Spleen (tissue), 11 donors: ENCODE results near the gene UNC119. TPM values are rescaled to one million over a fixed set of nuclear protein-coding genes. Genes with fewer than 3 reads are reported as not detected.

Experiments
- DNase-seq: peaks from one replicate; pipeline ENCODE4 v3.0.0-alpha.2; 2020
- H3K27ac ChIP-seq, 8 donors: fragments of 200-600 bp; sonication (generic) in 7 of 8; 1 replicate in 4 of 8; 2 replicates in 4 of 8; pipeline versions ENCODE4 v1.5.0 to v1.8.0; 2016 to 2021; ENCODE audit warnings: inconsistent platforms in 4 of 8, mild to moderate bottlenecking in 4 of 8, moderate library complexity in 1 of 8
- H3K27me3 ChIP-seq, 7 donors: fragments of 200-600 bp; sonication (generic) in 6 of 7; replicated peaks in 1 of 7; 1 replicate in 4 of 7; 2 replicates in 3 of 7; pipeline versions ENCODE4 v1.5.0 to v1.8.0; 2016 to 2021; ENCODE audit warnings: inconsistent platforms in 3 of 7, mild to moderate bottlenecking in 1 of 7
- H3K36me3 ChIP-seq, 6 donors: fragments of 200-600 bp; sonication (generic) in 5 of 6; 1 replicate in 4 of 6; 2 replicates in 2 of 6; pipeline versions ENCODE4 v1.5.0 to v1.8.0; 2016 to 2021; ENCODE audit warnings: inconsistent platforms in 2 of 6
- H3K4me1 ChIP-seq, 6 donors: fragments of 200-600 bp; sonication (generic) in 5 of 6; 1 replicate in 3 of 6; 2 replicates in 3 of 6; pipeline versions ENCODE4 v1.5.0 to v1.8.0; 2016 to 2021; ENCODE audit warnings: inconsistent platforms in 3 of 6
- H3K4me3 ChIP-seq, 8 donors: fragments of 200-600 bp; sonication (generic) in 7 of 8; 1 replicate in 4 of 8; 2 replicates in 4 of 8; pipeline versions ENCODE4 v1.5.0 to v1.8.0; 2016 to 2021; ENCODE audit warnings: inconsistent platforms in 4 of 8, mild to moderate bottlenecking in 4 of 8, moderate library complexity in 2 of 8
- H3K9me3 ChIP-seq, 8 donors: fragments of 200-600 bp; sonication (generic) in 7 of 8; 1 replicate in 4 of 8; 2 replicates in 4 of 8; pipeline versions ENCODE4 v1.5.0 to v1.8.0; 2016 to 2021; ENCODE audit warnings: inconsistent platforms in 4 of 8
- CTCF ChIP-seq, 11 experiments: fragments of 200-600 bp in 7 of 11; fragments of 450-650 bp in 4 of 11; sonication (generic) in 4 of 11; IDR thresholded peaks in 8 of 11; conservative IDR thresholded peaks in 3 of 11; 1 replicate in 7 of 11; 2 replicates in 4 of 11; pipeline versions ENCODE4 v1.4.0 to v1.8.0; 2016 to 2021; ENCODE audit warnings: antibody characterized with exemption in 11 of 11, inconsistent platforms in 4 of 11, mild to moderate bottlenecking in 1 of 11
- POLR2A ChIP-seq, 3 donors: fragments of 450-650 bp; IDR thresholded peaks; one replicate each; pipeline ENCODE4 v1.5.1; 2017; ENCODE audit warnings: antibody characterized with exemption in 3 of 3, mild to moderate bottlenecking in 1 of 3
- POLR2AphosphoS5 ChIP-seq, 3 donors: sonication (generic); formaldehyde crosslinking; IDR thresholded peaks; one replicate each; pipeline ENCODE4 v1.5.1; 2017; ENCODE audit warnings: antibody characterized with exemption in 3 of 3
- WGBS, 5 donors: extraction: QIAGEN DNeasy Blood & Tissue Kit in 3 of 5; methylation state at CpG; one replicate each; pipeline versions ENCODE4 v1.1.5 to v1.1.7; 2013 to 2018; 5-methylcytosine and 5-hydroxymethylcytosine counted together
- intact Hi-C: fragments of 100-400 bp; cut with DNase I; formaldehyde crosslinking; loops from one replicate; pipeline ENCODE4 v1.15.0; 2023; ENCODE audit warnings: low total_unique reads
- polyA plus RNA-seq, 3 donors: library from polyadenylated mRNA; stranded (reverse); fragments of 200-250 nt; gene quantifications; one replicate each; pipeline ENCODE4 v1.2.1, GENCODE V29; 2013
- total RNA-seq, 7 donors: library from RNA; depleted of rRNA in 3 of 7; stranded (reverse); fragments of >200 nt in 3 of 7; fragmentation: NEBNext Ultra II Directional in 4 of 7; extraction: Animal tissue kit (Norgen Biotek cat#: 25700) in 4 of 7; gene quantifications; one replicate each; pipeline versions ENCODE4 v1.1.0 to v1.2.1, GENCODE V29; 2016 to 2021
- donor health status: healthy with polysubstance abuse.
- donor health status: DM: no; HTN: no; CAD: no; lungs with moderate emphysema.
- donor health status: DM: no; HTN: no; CAD: no.
- donor health status: Bipolar disorder and iron deficiency.
- donor health status: healthy.
- donor health status: DM: no; HTN: no; CAD: no.
- donor health status: DM: yes; HTN: yes; CAD: no.

Gene UNC119
- total and polyA plus RNA-seq, 10 donors = 41.5 to 76.0 (median 62.4) TPM

GRCh38 chr17:28506763-28507487 is 45.5 kb downstream of the UNC119 start:
- TF ChIP-seq POLR2AphosphoS5 (IDR thresholded peaks at IDR 0.05) (no peak), CTCF (IDR thresholded peaks at IDR 0.05 in 8 of 11, conservative IDR thresholded peaks at IDR 0.05 in 3 of 11) (no peak), POLR2A (IDR thresholded peaks at IDR 0.05) (no peak)
- 63 to 88% (median 80%) methylated on average over 14 of the region's 14 CpGs for WGBS, 5 donors
- DNase-seq = no peak
- Histone ChIP-seq H3K27ac (no peak overlapping the region), H3K9me3 (no peaks in the 10 kb centered on the region), H3K4me1 (peaks cover 0 to 3% (median under 1%) of the 10 kb centered on the region in 6 donors), H3K36me3 (no peaks in the 10 kb centered on the region), H3K4me3 (no peak overlapping the region), H3K27me3 (peaks cover 0 to 57% (median 13%) of the 10 kb centered on the region in 7 donors)
- intact Hi-C loops = no loop called here

- peaks cover 0 to 49% (median 13%) of the 10 kb centered on the region in 7 donors for H3K27me3 ChIP-seq
- H3K36me3 ChIP-seq = no peaks in the 10 kb centered on the region
- no peaks in the 10 kb centered on the region for H3K9me3 ChIP-seq
- no peak for TF ChIP-seq POLR2AphosphoS5 (IDR thresholded peaks at IDR 0.05)
- no peak for TF ChIP-seq CTCF (IDR thresholded peaks at IDR 0.05 in 8 of 11, conservative IDR thresholded peaks at IDR 0.05 in 3 of 11)
- TF ChIP-seq POLR2A (IDR thresholded peaks at IDR 0.05) = no peak
- H3K4me3 ChIP-seq = no peak within 1 kb of the TSS
- no peak within 1 kb of the TSS for H3K27ac ChIP-seq
- H3K4me1 ChIP-seq = peaks cover 0 to 11% (median 7%) of the 10 kb centered on the region in 6 donors
- intact Hi-C loops = no loop called here
- no peak for DNase-seq
- 88 to 92% (median 89%) methylated on average over 14 to 28 of the region's 28 CpGs for WGBS, 5 donors
These were observed 46.3 kb downstream of the UNC119 start, which contains the start of gene FOXN1 for GRCh38 chr17:28505986-28506665. Gene FOXN1, plus strand, starts transcription at chr17:28506348. Its CDS starts 17,622 bp downstream, at chr17:28523970.

- Histone ChIP-seq H3K27ac (no peak overlapping the region), H3K36me3 (no peaks in the 10 kb centered on the region), H3K9me3 (no peaks in the 10 kb centered on the region), H3K4me3 (no peak overlapping the region), H3K4me1 (peaks cover 0 to 20% (median 13%) of the 10 kb centered on the region in 6 donors), H3K27me3 (peaks cover 0 to 22% (median 6%) of the 10 kb centered on the region in 7 donors)
- WGBS, 5 donors = 84 to 96% (median 91%) methylated on average over 3 of the region's 3 CpGs
- intact Hi-C loops = no loop called here
- TF ChIP-seq CTCF (IDR thresholded peaks at IDR 0.05 in 8 of 11, conservative IDR thresholded peaks at IDR 0.05 in 3 of 11) = no peak
- TF ChIP-seq POLR2A (IDR thresholded peaks at IDR 0.05) = no peak
- no peak for TF ChIP-seq POLR2AphosphoS5 (IDR thresholded peaks at IDR 0.05)
- DNase-seq = no peak
These were observed 49.0 kb downstream of the UNC119 start for GRCh38 chr17:28503420-28503819.
